Erythroblast (primary cell): ENCODE measurements around the gene STX10.

ENCODE experiments used
- GATA1 ChIP-seq: IDR thresholded peaks from 2 replicates; pipeline ENCODE4 v1.6.1; 2011; ENCODE audit warnings: low read depth, mild to moderate bottlenecking, control low read depth, low read length, moderate library complexity
- POLR2A ChIP-seq: IDR thresholded peaks from 2 replicates; pipeline ENCODE4 v1.6.1; 2011; ENCODE audit warnings: mild to moderate bottlenecking, low read length

DNA sequence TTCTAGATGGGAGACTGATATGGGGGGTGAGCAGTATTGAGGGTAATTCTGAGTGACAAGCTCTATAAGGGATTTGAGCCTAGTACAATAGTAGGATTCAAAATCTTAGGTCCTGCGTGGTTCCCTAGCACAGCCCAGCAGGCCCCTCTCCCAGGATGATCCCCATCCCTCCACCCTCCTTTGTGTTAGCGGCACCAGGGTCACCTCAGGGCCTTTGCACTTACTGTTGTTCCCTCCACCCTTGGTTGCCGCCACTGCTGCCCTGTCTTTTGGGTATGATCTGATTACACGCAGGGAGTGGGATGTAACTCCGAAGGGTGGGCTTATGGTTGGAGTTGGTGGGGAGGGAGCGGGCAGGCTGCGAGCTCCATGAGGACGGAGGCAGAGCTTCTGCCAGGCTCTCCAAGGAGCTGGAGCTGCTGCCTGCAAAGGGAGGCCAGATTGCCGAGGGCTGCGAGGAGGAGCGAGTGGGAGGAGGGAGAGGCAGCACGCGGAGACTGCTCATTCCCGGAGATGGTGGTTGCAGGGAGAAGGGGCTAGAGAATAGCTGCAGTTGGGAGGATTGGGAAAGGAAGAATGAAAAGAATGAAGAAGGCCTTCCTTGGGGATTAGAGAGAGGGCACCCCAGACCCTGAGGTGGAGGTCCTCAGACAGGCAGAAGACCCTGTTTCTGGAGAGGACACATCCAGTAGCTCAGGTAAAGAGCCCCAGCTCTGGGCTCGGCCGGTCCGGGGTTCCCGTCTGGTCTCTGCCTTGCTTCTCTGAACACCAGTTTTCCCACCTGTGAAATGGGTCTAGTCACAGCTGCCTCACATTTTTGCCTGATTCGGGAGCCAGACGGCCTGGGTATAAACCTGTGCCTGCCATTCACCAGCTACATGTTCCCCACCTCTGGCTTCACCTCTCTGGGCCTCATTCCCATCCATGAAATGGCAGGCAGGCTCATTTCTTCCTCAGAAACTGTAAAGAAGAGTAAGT is 26.9 kb downstream of the STX10 start:
- no peak for TF ChIP-seq POLR2A
- TF ChIP-seq GATA1, result no peak
